H9 (cell line): Measurements from ENCODE around the gene ZBTB22. TPM values are rescaled to one million over a fixed set of nuclear protein-coding genes. Genes with fewer than 3 reads are reported as not detected.

Source experiments
- DNase-seq: peaks from one replicate; pipeline ENCODE4 v3.0.0-alpha.2; 2017
- H2AFZ ChIP-seq: one replicate; pipeline ENCODE4 v1.6.1; 2013; ENCODE audit warnings: mild to moderate bottlenecking, low read length, control low read depth, moderate library complexity
- H2AK5ac ChIP-seq: 2 replicates; pipeline ENCODE4 v1.6.1; 2013; ENCODE audit warnings: low read length, control low read depth, mixed read lengths; ENCODE audit not compliant: insufficient read length
- H2BK120ac ChIP-seq: one replicate; pipeline ENCODE4 v1.6.1; 2013; ENCODE audit warnings: low read depth, mild to moderate bottlenecking, low read length, control low read depth, inconsistent platforms; ENCODE audit not compliant: poor library complexity, severe bottlenecking
- H2BK12ac ChIP-seq: 2 replicates; pipeline ENCODE4 v1.6.1; 2013; ENCODE audit warnings: low read length, control low read depth, mixed read lengths, low read depth; ENCODE audit not compliant: insufficient read length
- H2BK15ac ChIP-seq: 2 replicates; pipeline ENCODE4 v1.6.1; 2013; ENCODE audit warnings: low read depth, low read length, control low read depth
- H2BK20ac ChIP-seq: one replicate; pipeline ENCODE4 v1.6.1; 2013; ENCODE audit warnings: low read depth, mild to moderate bottlenecking, low read length, control low read depth, inconsistent platforms; ENCODE audit not compliant: poor library complexity, severe bottlenecking
- H2BK5ac ChIP-seq: 2 replicates; pipeline ENCODE4 v1.6.1; 2013; ENCODE audit warnings: low read length, control low read depth, mixed read lengths; ENCODE audit not compliant: insufficient read length
- H3K14ac ChIP-seq: 2 replicates; pipeline ENCODE4 v1.6.1; 2013; ENCODE audit warnings: low read length, control low read depth; ENCODE audit not compliant: insufficient read depth
- H3K18ac ChIP-seq: 2 replicates; pipeline ENCODE4 v1.6.1; 2013; ENCODE audit warnings: low read depth, mild to moderate bottlenecking, mixed read lengths, low read length, control low read depth; ENCODE audit not compliant: insufficient read length
- H3K23ac ChIP-seq: 2 replicates; pipeline ENCODE4 v1.6.1; 2013; ENCODE audit warnings: low read length, control low read depth, mixed read lengths, low read depth; ENCODE audit not compliant: insufficient read length
- H3K23me2 ChIP-seq: 2 replicates; pipeline ENCODE4 v1.6.1; 2013; ENCODE audit warnings: low read depth, mild to moderate bottlenecking, mixed read lengths, low read length, control low read depth; ENCODE audit not compliant: insufficient read length, poor library complexity, severe bottlenecking
- H3K27ac ChIP-seq: 2 replicates; pipeline ENCODE4 v1.5.1; 2013; ENCODE audit warnings: low read length, control low read depth, mixed read lengths, low read depth; ENCODE audit not compliant: insufficient read length
- H3K27me3 ChIP-seq: 2 replicates; pipeline ENCODE4 v1.6.1; 2013; ENCODE audit warnings: low read length, control low read depth, inconsistent platforms; ENCODE audit not compliant: insufficient read depth
- H3K4ac ChIP-seq: 2 replicates; pipeline ENCODE4 v1.6.1; 2013; ENCODE audit warnings: low read depth, mild to moderate bottlenecking, control low read depth, inconsistent platforms, low read length, moderate library complexity
- H3K4me1 ChIP-seq: 2 replicates; pipeline ENCODE4 v1.6.1; 2013; ENCODE audit warnings: low read length, control low read depth, inconsistent platforms; ENCODE audit not compliant: insufficient read depth
- H3K4me2 ChIP-seq: 2 replicates; pipeline ENCODE4 v1.6.1; 2013; ENCODE audit warnings: low read length, control low read depth, mixed read lengths; ENCODE audit not compliant: insufficient read length, insufficient read depth
- H3K56ac ChIP-seq: 2 replicates; pipeline ENCODE4 v1.6.1; 2013; ENCODE audit warnings: low read depth, mild to moderate bottlenecking, mixed read lengths, low read length, control low read depth; ENCODE audit not compliant: insufficient read length
- H3K79me1 ChIP-seq: 2 replicates; pipeline ENCODE4 v1.6.1; 2013; ENCODE audit warnings: low read depth, mild to moderate bottlenecking, moderate library complexity, low read length, control low read depth, inconsistent platforms; ENCODE audit not compliant: insufficient read depth, poor library complexity, severe bottlenecking
- H3K79me2 ChIP-seq: 2 replicates; pipeline ENCODE4 v1.6.1; 2013; ENCODE audit warnings: low read length, control low read depth, inconsistent platforms; ENCODE audit not compliant: insufficient read depth
- H3K9ac ChIP-seq: 2 replicates; pipeline ENCODE4 v1.6.1; 2013; ENCODE audit warnings: low read length, control low read depth, mixed read lengths; ENCODE audit not compliant: insufficient read length; ENCODE audit errors: extremely low read depth
- H3K9me3 ChIP-seq: one replicate; pipeline ENCODE4 v1.6.1; 2013; ENCODE audit warnings: low read depth, low read length, inconsistent platforms; ENCODE audit not compliant: control insufficient read depth
- H3T11ph ChIP-seq: one replicate; pipeline ENCODE4 v1.6.1; 2013; ENCODE audit warnings: mild to moderate bottlenecking, low read length, control low read depth, inconsistent platforms
- H4K20me1 ChIP-seq: one replicate; pipeline ENCODE4 v1.6.1; 2013; ENCODE audit not compliant: control insufficient read depth, insufficient read length, insufficient read depth
- H4K5ac ChIP-seq: 2 replicates; pipeline ENCODE4 v1.6.1; 2013; ENCODE audit warnings: low read depth, mild to moderate bottlenecking, mixed read lengths, low read length, control low read depth; ENCODE audit not compliant: insufficient read length
- H4K8ac ChIP-seq: replicated peaks from 2 replicates; pipeline ENCODE4 v1.6.1; 2013; ENCODE audit warnings: low read length, control low read depth, mixed read lengths, low read depth; ENCODE audit not compliant: insufficient read length
- H4K91ac ChIP-seq: 2 replicates; pipeline ENCODE4 v1.6.1; 2013; ENCODE audit warnings: low read depth, mild to moderate bottlenecking, moderate library complexity, mixed read lengths, low read length, control low read depth; ENCODE audit not compliant: insufficient read length
- H3K27ac Mint-ChIP-seq, 3 experiments: 2 replicates in 2 of 3; 3 replicates in 1 of 3; pipeline ENCODE4 v1.8.0; 2020 to 2021; ENCODE audit warnings: mixed read lengths in 3 of 3, mild to moderate bottlenecking in 1 of 3, moderate library complexity in 1 of 3
- H3K27me3 Mint-ChIP-seq: 2 replicates; pipeline ENCODE4 v1.8.0; 2021; ENCODE audit warnings: low read depth, mild to moderate bottlenecking, moderate library complexity, mixed read lengths
- H3K36me3 Mint-ChIP-seq, 3 experiments: 2 replicates in 2 of 3; 3 replicates in 1 of 3; pipeline ENCODE4 v1.8.0; 2020 to 2021; ENCODE audit warnings: low read depth in 3 of 3, mixed read lengths in 3 of 3; ENCODE audit not compliant: insufficient read depth in 1 of 3
- H3K4me1 Mint-ChIP-seq, 2 experiments: 2 replicates each; pipeline ENCODE4 v1.8.0; 2020; ENCODE audit warnings: mixed read lengths in 2 of 2
- H3K4me3 Mint-ChIP-seq, 2 experiments: 2 replicates in 1 of 2; 3 replicates in 1 of 2; pipeline ENCODE4 v1.8.0; 2020 to 2021; ENCODE audit warnings: mild to moderate bottlenecking in 2 of 2, mixed read lengths in 2 of 2, moderate library complexity in 1 of 2
- H3K9me3 Mint-ChIP-seq, 2 experiments: 2 replicates in 1 of 2; 3 replicates in 1 of 2; pipeline ENCODE4 v1.8.0; 2020; ENCODE audit warnings: mild to moderate bottlenecking in 2 of 2, mixed read lengths in 2 of 2, moderate library complexity in 1 of 2
- CTCF ChIP-seq: fragments of 200-600 bp; sonication (generic); conservative IDR thresholded peaks from 3 replicates; pipeline ENCODE4 v1.8.0; 2021; ENCODE audit warnings: antibody characterized with exemption, mild to moderate bottlenecking
- WGBS: extraction: QIAGEN DNeasy Blood & Tissue Kit; methylation state at CpG from one replicate; pipeline ENCODE4 v1.1.7; 2013; ENCODE audit warnings: missing lambda C conversion rate, low lambda C conversion rate, mixed read lengths; ENCODE audit not compliant: insufficient read length; ENCODE audit errors: extremely low coverage; 5-methylcytosine and 5-hydroxymethylcytosine counted together
- total RNA-seq: library from RNA; stranded (reverse); gene quantifications from 2 replicates; pipeline ENCODE4 v1.2.1, GENCODE V29; 2021

Gene ZBTB22
- total RNA-seq, 1 experiment from 2014 or later: 8.1 TPM

- Histone ChIP-seq H4K20me1 (no peaks in the 10 kb centered on the region), H3K56ac (no peak within 1 kb of the TSS), H3K27ac (no peak within 1 kb of the TSS), H4K8ac (no peak within 1 kb of the TSS), H4K91ac (no peak within 1 kb of the TSS), H3K4ac (no peak within 1 kb of the TSS), H3K79me1 (no peaks in the 10 kb centered on the region), H2BK5ac (no peak within 1 kb of the TSS), H2AFZ (no peak within 1 kb of the TSS), H4K5ac (no peak within 1 kb of the TSS), H3T11ph (no peak within 1 kb of the TSS), H2BK20ac (no peak within 1 kb of the TSS), H3K9me3 (no peaks in the 10 kb centered on the region), H3K4me1 (no peaks in the 10 kb centered on the region; the same call in 1 of the 2 replicates), H3K18ac (peak within 1 kb of the TSS; percentile 12), H2BK15ac (no peak within 1 kb of the TSS), H2BK12ac (no peak within 1 kb of the TSS), H3K9ac (peak within 1 kb of the TSS; percentile 21), H3K23me2 (peaks cover 13% of the 10 kb centered on the region), H3K23ac (no peak within 1 kb of the TSS), H3K4me2 (peak within 1 kb of the TSS; percentile 85), H2AK5ac (no peak within 1 kb of the TSS), H3K79me2 (peaks cover 22% of the 10 kb centered on the region; the same call in 1 of the 2 replicates), H3K27me3 (no peaks in the 10 kb centered on the region), H3K14ac (peak within 1 kb of the TSS; percentile 23), H2BK120ac (no peak within 1 kb of the TSS)
- H3K36me3 Mint-ChIP-seq: peaks cover 41 to 80% (median 60%) of the 10 kb centered on the region in 3 experiments
- peak; percentile 66 for TF ChIP-seq CTCF
- H3K27me3 Mint-ChIP-seq: no peaks in the 10 kb centered on the region; the same call in 1 of the 2 replicates
- peak; percentile 96 for DNase-seq
- H3K4me3 Mint-ChIP-seq: peak within 1 kb of the TSS; percentile 89 to 94
- H3K27ac Mint-ChIP-seq: peak within 1 kb of the TSS; percentile 87 to 99 (median 97)
- H3K9me3 Mint-ChIP-seq: no peaks in the 10 kb centered on the region
- no CpG with 5 or more reads among the region's 80 CpGs for WGBS
- peaks cover 39 to 52% of the 10 kb centered on the region in 2 experiments for H3K4me1 Mint-ChIP-seq
These were observed 40.5 kb downstream of the ZBTB22 start, which contains the start of gene B3GALT4 for GRCh38 chr6:33276864-33277662. Gene B3GALT4, plus strand, starts transcription at chr6:33277123. Its CDS starts 297 bp downstream, at chr6:33277420.
